HG02943 (cell line): Measurements from ENCODE around the gene PCOLCE2.
"Not testable (repeated sequence)": the region's sequence is repeated elsewhere in the genome, so short reads cannot be mapped to it uniquely, and the experiment has no call there.

ENCODE experiments used
- ATAC-seq: cut with Tn5 transposase; IDR thresholded peaks from one replicate; pipeline ENCODE4 v1.9.1; 2021; ENCODE audit warnings: mild to moderate bottlenecking, low read depth, moderate library complexity; ENCODE audit not compliant: unreplicated experiment

PCOLCE2 gene

DNA sequence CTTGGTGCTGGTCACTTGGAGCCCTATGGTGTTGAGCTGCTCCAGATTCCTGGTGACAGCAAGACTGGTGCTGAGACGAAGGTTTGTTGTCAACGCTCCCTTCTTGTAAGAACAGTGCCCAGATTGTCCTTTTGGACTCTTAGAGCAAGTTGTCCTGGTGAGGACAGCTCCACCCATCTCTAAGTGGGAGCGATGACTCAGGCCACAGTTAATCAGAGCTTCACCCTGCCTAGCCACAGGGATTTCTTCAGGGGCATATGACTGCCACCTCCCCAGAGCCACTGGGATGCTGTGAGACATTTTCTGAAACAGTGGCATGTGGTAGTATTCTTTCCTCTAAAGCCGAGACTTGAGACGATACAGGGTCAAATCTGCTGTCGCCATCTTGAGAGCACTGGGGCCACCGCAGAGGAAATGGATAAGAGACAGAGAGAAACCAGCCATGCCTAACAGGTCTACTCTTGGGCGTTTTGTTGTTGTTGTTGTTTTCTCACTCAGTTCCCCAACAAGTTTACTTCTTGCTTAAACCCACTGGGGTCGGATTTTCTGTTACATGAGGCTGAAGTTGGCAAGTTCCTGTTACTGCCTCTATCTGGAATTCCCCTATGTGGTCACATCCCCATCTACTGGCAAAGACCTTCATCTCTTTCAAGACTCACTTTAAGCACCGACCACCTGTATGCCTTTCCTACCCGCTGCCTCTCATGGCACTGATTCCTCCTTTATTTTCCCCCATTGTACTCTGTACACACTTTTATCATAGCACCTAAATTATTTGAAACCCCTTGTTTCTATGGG lies 16.0 kb upstream of the PCOLCE2 start:
- ATAC-seq, result no peak

DNA sequence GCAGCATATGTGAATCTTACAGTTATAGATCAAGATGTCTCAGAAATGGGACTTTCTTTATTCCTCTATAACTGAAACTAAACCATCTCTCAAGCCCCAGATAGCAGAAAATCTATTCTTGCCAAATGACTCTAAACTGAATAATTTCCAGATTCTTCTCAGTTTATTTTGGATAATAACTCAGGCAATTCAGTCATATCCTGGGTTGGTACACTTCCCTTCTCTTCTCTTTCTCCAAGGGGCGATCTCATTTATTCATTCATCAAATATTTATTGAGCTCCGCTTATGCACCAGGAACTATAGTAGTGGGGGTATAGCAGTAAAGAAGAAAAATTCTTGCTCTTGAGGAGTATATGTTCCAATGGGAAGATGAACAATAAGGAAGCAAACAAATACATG lies 13.5 kb upstream of the PCOLCE2 start:
- ATAC-seq, result no peak

DNA sequence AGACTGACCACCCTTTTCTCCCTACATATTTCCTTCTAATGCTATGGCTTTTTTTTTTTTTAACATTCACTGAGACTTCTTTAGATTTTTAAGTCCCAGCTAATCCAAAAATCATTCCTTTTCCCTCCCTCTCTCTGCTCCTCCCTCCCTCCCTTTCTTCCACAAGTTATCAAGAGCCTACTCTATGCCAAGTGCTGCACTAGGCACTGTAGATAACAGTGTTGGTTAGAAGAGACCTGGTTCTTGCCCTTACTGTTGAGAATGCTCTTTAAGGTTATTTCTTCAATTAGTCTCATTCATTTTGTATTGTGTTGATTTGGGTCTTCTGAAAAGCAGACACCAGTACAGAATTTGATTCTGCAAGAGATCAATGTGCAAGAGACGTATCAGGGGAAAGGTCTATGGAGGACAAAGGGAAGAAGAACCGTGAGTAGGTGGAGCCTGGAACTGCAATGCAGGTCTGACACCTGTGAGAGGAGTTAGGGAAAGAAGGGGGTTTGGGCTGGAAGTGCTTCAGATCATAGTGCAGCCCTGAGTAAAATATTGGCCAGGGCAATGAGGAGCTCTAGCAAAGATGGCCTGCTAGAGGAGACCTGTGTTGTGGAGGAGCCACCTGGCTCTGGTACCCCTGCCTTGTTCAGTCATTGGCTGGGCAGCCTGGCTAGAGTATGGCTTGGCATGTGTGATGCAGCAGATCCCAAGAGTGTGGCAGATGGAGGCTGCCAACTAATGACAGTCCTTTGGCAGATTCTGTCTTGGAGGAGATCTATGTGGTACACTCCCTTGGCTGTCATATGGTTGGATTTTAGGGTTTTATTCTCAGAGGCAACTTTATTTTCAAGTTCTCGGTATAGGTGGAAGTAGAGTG lies 9.7 kb upstream of the PCOLCE2 start:
- no peak for ATAC-seq

DNA sequence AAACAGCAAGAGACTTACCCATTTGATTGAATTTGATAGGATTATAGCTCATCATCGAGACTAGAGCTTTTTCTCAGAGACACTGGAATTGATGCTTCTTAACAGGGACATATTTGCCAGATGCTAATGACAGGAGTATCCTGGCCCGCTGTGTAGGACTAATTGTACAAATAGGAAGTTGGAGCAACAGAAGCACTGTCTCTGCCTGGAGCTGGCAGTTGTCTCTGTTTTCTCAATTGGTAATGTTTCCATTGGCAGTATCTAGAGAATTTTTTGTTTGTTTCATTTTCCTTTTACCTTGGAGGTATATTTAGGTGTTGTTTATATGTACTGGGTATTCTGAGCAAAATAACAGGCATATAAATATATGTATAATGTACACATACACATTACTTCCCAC lies 8.9 kb upstream of the PCOLCE2 start:
- no peak for ATAC-seq

DNA sequence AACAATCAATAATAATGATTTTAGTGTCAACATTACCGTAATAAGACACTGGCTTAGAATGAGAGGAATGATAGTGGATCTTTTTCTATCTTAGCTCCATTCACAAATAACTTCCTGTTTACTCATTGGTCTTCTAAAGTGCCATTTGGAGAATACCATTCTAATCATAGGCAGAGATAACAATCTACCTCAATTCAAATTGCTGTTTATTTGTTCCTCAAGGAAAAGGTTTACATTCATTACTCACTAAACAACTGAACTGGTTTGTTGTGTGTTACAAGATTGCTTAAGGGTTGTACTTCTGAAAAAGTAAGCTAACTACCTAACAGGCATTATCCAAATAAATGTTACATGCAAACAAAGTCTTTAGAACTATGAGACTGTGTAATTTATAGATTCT lies 8.1 kb upstream of the PCOLCE2 start:
- ATAC-seq, result no peak

DNA sequence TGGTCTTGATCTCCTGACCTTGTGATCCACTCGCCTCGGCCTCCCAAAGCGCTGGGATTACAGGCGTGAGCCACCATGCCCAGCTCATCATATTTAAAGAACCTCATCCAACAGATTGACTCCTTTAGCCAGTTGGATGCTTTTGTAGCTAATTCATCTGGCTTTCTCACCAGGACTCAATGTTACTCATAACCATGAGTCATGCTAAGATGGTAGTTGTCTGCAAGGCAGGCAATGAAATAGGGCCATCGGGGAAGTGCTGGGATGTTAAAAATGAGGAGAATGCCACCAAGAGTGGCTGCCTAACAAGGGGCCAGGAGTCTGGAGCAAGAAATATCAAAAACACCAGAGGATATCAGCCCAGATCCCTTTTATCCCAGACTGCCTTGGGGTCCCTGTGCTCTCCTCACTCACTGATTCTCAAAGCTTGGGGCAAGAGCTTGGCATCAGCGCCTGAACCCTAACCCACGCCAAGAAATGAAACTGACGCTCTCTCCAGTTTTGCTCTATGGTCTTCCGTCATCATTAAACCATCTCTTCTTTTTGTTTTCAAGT lies 7.4 kb upstream of the PCOLCE2 start:
- no peak for ATAC-seq

DNA sequence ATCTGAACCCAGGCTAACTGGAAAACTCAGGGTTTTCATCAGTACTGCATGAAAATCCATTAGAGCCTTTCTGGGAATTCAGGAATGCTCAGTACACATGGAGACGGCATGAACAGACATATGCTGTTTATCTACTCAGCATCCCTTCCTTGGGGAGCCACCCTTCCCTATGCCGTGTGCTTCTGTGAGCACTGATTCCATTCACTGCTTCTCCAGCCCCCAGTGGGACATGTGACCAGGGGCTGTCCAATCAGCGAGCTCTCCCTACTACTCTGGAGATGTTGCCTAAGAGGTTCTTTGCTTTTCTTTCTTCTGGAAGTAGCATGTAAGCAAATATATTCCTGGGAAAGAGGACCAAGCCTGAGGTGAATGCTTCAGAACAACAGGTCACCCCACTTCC lies 5.6 kb upstream of the PCOLCE2 start:
- ATAC-seq, result no peak

DNA sequence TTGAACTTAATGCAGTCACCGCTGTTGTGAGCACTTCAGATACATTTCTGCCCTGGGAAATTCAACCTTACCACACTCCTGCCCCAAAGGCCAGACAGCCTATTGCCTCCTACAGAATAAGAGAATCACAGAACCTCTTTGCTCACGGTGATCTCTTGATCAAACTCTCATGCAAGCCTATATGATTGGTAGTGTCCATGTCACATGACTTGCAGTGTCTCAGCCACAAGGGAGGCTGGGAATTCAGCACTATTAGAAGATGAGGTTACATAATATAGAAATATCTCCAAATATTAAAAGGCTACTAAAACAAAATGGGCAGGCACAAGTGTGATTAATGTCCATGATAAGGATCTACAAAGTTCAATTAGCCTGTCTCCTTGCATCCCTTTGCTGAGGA lies 3.8 kb upstream of the PCOLCE2 start:
- no peak for ATAC-seq

DNA sequence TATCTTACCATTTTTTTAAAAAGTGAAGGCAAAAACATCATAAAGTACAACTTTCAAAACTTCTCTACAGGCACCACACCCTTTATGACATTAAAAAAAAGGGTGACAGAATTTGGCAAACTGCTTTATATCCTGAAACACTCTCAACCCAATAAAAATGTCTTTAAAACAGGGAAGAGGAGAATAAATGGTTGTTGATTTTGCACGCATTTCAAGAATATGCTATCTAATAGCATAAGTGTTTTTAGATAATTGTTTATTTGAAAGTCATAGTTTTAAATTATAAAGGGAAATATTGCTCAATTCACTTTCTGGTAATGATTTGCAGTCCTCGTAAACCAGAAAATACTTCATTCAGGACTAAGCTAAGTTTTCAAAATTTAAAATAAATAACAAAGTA lies 1.7 kb upstream of the PCOLCE2 start:
- ATAC-seq, result no peak

DNA sequence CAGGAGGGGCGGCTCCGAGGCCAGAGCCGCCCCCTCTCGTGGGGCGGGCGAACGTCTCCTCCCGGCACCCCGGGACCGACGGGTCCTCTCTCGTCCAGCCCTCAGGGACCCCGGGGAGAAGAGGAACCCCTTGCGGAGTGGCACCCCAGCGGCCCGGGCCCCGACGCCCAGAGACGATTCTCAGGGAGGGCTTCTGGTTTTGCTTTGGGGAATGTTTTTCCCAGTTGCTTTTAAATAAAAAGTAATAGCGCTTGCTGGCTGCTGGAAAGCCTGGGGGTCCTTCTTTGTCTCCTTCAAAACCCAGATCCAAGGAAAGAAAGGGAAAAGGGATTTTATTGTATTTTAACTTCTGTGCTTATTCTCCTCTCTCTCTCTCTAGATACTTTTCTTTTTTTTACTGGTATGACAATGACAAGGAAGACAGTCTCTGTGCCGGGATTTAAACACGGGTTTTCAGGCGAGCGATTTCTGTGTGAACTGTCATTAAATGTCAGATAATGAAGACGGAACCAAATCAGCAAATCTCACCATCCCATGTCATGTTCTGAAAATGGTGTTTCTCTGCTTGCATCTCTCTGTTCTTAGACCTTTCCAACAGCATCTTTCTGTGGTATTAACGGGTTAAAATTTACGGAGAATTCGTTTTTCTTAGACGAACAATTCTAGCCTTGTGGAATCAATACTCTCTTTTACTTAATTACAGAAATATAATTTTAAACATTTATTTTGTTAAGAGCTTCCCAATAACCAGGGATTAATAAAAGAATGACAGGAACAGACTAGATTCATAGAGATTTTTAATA lies 530 bp upstream of the PCOLCE2 start:
- no peak for ATAC-seq

DNA sequence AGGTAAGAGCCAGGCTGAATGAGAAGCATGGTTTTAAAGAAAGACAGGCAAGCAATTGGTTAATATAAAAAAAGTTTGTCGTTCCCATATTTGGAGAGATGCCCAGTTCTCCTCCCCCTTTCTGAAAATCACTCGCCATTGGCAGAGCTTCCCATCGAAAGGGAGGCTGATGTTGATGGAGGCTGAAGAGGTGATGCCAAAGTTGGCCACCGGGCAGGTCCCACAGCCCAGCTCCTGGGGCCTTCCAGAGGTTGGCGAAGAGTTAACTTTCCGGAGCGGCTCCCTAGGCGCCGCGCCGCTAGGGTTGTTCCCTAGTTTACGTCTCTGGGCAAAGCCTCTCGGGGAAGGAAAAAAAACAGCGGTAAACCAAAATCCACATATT lies 793 bp downstream of the PCOLCE2 start:
- no peak for ATAC-seq

DNA sequence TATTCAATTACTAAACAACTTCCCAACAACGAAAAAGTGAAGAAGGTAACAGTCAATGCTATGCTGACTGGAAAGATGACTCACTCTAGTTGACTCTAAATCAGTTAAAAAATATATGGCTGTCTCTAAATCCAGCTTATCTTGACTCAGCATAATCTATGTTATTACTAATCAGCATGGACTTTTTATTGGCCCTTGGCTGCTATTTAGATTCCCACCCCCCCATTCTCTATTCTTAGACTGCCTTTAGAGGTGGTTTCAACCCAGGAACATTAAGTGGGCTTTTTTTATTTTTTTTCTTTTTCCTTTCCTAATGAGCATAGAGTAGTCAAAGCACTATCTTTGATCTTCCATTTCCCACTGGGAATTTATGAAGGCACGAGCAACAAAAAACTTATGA lies 1.9 kb downstream of the PCOLCE2 start:
- ATAC-seq, result no peak

DNA sequence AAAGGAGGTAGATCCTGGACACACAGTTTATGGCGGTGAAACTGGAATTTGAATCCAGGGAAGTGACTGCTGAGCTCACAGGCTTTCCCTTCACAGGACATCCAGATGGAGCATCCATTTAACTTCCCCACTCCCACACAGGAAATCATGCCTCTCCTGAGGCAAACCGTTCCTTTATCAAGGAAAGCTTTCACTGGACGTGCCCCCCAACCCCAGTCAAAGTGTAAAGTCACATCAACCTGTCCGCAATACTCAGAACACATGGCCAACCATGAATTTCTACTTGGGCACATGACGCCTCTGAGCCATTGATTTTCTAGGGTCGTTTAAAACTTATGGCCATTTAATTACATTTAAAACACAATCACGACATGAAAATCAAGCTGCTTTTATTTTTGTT lies 2.9 kb downstream of the PCOLCE2 start:
- ATAC-seq, result no peak

DNA sequence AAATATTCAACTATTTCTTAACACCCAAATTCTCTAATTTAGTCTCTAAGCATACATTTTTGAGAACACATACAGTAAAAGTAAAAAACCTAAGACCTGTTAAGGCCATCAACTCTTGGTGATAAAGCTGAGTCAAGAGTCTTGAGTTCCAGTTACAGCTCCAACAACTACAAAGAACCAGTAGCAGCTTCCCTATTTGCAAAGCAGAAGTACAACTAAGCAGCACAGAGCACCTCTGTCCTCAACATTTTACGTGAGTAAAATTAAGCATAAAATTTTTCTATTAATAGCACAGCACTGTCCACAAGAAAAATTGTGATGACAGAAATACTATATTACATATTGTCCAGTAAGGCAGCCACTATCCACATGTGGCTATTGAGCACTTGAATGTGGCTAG lies 4.4 kb downstream of the PCOLCE2 start:
- ATAC-seq, result no peak

DNA sequence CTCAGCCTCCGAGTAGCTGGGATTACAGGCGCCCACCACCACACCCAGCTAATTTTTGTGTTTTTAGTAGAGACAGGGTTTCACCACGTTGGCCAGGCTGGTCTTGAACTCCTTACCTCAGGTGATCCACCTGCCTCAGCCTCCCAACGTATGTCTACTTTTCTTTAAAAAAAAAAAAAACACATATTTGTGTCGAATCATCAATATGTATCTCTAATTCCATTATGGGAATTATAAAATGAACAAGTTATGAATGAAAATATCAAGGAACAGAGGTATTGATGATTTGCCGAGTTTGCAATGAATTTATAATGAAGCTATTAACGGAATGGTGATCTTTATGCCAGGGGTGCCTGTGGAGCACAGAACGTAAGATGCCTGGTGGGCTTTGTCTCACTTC lies 5.3 kb downstream of the PCOLCE2 start:
- not testable (repeated sequence) for ATAC-seq

DNA sequence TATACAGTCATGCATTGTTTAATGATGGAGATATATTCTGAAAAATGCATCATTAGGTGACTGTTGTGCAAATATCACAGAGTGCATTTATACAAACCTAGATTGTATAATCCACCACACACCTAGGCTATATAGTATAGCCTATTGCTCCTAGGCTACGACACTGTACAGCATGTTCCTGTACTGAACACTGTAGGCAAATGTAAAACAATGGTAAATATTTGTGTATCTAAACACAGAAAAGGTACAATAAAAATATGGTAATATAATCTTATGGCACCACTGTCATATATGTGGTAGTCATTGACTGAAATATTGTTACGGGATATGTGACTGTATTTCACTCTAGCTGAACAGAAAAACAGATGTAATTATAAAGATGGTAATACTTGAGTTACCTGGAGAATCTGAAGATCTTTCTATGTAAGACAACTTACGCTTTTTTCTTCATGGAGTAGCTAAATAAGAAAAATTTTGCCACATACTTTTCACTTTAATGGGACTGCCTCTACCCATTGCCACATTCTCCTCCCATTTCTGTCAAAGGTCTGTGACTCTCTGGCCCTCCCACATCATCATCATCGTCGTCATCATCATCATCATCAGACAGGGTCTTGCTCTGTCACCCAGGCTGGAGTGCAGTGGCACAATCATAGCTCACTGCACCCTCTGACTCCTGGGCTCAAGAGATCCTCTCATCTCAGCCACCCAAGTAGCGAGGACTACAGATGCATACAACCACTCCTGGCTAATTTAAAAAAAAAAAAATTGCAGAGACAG lies 7.2 kb downstream of the PCOLCE2 start:
- no peak for ATAC-seq

DNA sequence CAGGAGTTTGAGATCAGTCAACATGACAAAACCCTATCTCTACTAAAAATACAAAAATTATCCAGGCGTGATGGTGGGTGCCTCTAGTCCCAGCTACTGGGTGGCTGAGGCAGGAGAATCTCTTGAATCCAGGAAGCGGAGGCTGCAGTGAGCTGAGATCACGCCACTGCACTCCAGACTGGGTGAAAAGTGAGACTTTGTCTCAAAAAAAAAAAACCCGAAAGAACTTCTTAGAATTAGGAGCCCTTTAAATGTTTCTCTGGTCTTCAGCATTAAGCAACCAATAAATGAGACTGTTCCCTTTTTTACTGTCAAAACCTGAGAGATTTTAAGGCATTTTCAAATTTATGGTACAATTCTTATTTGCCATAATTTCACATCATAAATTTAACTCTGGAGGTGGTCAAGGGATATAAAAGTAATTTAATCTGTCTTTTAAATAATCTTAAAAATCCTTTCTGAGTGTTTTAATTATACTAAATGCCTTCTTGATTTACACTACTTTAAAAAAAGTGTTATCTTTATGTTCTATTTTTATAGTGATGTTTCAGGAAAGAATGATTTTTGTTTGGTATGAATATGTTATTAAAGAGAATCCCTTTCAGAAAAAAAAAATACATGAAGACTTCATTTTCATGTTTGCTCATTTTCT lies 10.1 kb downstream of the PCOLCE2 start:
- ATAC-seq, result no peak

DNA sequence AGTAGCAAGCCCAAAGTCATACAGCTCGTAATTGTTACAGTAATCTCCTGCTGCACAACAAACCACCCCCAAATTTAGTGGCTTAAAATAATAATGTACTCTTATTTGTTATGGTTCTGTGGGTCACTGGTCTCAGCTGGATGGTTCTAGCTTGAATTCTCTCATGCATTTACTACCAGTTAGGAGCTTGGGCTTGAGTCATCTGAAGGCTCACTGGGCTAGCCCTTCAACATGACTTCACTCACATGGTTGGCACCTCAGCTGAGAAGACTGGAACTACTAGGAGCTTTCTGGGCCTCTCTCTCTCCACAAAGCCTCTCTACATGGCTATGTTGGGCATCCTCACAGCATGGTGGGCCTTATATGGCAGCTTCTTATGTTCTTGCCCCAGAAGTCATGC lies 12.5 kb downstream of the PCOLCE2 start:
- ATAC-seq, result no peak

DNA sequence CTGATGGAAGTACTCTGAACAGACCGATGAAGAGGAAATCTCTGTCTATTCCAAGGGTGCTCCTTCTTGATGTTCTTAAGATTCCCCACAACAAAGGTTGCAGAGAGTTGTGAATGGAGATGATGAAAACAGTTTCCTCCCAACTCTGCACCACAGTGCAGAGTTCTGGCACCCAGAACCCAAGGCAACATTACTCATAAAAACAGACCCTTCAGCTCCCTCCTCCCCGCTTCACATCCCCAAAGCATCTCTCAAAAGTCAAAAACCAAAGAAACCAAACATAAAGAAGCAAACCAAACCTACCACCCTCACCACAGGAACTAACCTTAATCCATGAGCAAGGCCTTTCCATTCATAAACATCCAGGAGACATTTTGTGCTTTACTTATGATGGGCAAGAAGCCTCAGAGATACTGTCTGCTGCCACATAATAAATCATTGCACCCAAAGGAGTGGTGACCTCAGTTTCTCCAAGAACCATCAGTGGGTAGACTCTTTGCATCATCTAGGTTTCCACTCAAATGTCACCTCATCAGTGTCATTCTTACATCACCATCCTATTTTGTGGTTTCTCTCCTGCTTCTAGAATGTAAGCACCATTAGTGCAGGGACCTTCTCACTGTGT lies 13.2 kb downstream of the PCOLCE2 start:
- no peak for ATAC-seq
